ENCODE measurements around the gene TCEAL1. TPM values are rescaled to one million over a fixed set of nuclear protein-coding genes. Genes with fewer than 3 reads are reported as not detected.

Gene TCEAL1
- total RNA-seq: 42.2 and 76.0 TPM in 2 replicates

GRCh38 chrX:103628386-103629317, at the start of gene TCEAL1:
TCEAL1 (plus strand) TSS chrX:103628975; CDS start chrX:103629917, 942 bp downstream.

DNA sequence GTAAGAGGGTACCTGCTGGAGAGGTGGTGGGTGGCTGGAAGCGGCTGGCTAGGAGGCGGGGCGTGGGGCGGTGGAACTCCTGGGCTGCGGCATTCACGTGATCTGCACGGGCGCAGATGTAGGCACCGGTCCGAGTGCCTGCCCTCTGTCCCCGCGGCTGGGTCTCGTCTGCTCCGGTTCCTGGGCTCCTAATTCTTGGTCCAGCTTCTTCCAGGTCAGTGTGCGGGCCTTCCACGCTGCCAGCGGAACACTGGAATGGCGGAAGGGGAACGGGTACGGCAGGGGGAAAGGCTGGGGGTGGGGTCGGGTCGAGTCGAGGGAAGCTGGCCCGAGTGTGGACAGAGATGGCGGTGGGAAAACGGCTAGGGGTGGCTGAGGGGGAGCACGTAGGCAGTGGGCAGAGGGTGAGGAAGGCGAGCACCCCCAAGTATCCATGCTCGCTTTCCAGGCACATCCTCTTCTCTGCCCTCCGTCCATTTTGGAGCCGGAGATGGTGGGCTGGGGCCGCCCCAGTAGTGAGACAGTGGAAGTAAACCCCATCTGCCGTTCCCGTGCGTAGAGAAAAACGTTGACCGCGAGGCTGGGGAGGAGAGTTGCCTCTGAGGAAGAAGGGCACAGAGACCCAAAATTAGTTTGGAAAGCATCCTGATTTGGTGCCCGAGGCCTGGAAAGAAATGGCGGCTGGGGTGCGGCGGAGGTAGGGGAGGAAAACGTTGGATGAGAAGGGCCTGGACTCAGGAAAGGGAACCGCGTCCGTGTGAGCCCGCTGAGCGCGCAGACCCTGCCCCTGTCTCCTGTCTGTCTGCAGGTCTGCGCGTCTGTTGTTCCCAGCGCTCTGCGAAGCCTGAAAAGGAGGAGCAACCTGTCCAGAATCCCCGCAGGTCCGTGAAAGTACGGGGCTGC, 43.1 kb upstream of the TCEAL1 start, which contains the start of gene TCEAL4:
Gene TCEAL4 (plus strand): TSS at position 105 of the 903 bp plus-strand sequence. CDS start 1,161 bp downstream, outside the sequence.

GRCh38 chrX:103607364-103608305, 21.1 kb upstream of the TCEAL1 start, which contains the start of gene TCEAL3:
TCEAL3 (plus strand) TSS chrX:103607963; CDS start chrX:103609065, 1,102 bp downstream.

Other genes starting within 250 kb of the TCEAL1 start
- 0.17 and 0.58 TPM in 2 replicates for gene RAB40A, start 109.5 kb upstream of the TCEAL1 start, total RNA-seq
- gene TCEAL4, start 43.5 kb upstream of the TCEAL1 start, total RNA-seq: 119 and 253 TPM in 2 replicates
- gene TCEAL3, start 21.0 kb upstream of the TCEAL1 start, total RNA-seq: 38.0 and 98.5 TPM in 2 replicates
- gene MORF4L2, start 57.7 kb downstream of the TCEAL1 start, total RNA-seq: 390 and 792 TPM in 2 replicates
- not detected in 2 replicates for gene TMEM31, start 81.9 kb downstream of the TCEAL1 start, total RNA-seq
- 2.5 and 5.8 TPM in 2 replicates for gene PLP1, start 147.9 kb downstream of the TCEAL1 start, total RNA-seq
- 0.23 and 1.1 TPM in 2 replicates for gene RAB9B, start 203.3 kb downstream of the TCEAL1 start, total RNA-seq